ENCODE measurements around the gene C17orf67. TPM values are rescaled to one million over a fixed set of nuclear protein-coding genes. Genes with fewer than 3 reads are reported as not detected.

The C17orf67 gene
- total and polyA plus RNA-seq, 2 of the 8 experiments (the other 6 are each of a cell fraction or from before 2014, with no cell fraction given), result 0.67 to 2.2 TPM

DNA sequence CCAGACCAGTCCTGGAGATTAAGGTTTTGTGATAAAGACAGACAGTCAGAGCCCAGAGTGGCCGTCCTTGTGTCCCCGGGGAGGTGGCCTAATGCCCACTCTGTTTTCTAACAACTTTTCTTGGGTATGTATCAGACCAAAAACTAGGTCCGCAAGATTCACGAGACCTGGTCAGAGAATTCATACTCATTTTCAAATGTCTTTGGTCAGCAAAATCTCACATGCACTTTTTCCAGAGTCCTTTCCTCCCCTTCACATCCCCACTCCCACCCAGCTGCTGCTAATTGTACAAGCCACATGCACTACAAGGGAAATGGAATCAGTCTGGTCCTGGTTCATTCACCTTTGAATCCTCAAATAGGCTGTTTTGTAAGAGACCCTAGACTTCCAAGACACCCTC, 61.7 kb downstream of the C17orf67 start:
- no peak for FAIRE-seq
- H3K4me3 ChIP-seq (ENCODE audit: extremely low read depth in 1 of 4, insufficient read depth in 2 of 4, low read depth in 3 of 4, low read length in 4 of 4), result no peak overlapping the region
- CTCF ChIA-PET (ENCODE audit: partially characterized antibody), result interaction anchor here (1.1 to 4.5 kb wide), 4 partner anchors 10 to 56 kb away, joined by 3 to 27 read pairs (median 3); no protein-coding TSS in a partner anchor
- TF ChIP-seq, protein P1, sequence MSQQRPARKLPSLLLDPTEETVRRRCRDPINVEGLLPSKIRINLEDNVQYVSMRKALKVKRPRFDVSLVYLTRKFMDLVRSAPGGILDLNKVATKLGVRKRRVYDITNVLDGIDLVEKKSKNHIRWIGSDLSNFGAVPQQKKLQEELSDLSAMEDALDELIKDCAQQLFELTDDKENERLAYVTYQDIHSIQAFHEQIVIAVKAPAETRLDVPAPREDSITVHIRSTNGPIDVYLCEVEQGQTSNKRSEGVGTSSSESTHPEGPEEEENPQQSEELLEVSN (IDR thresholded peaks at IDR 0.05), result no peak
- TF ChIP-seq RAD21 (IDR thresholded peaks at IDR 0.05 in 1 of 2, conservative IDR thresholded peaks at IDR 0.05 in 1 of 2; ENCODE audit: low read depth in 2 of 2, low read length in 2 of 2), result no peak
- no peak for TF ChIP-seq TCF12 (IDR thresholded peaks at IDR 0.05; ENCODE audit: low read depth, low read length)
- no peak for TF ChIP-seq CBX5 (IDR thresholded peaks at IDR 0.05; ENCODE audit: low read depth, low read length)
- no peak for TF ChIP-seq SIN3A (conservative IDR thresholded peaks at IDR 0.05 in 1 of 2, IDR thresholded peaks at IDR 0.05 in 1 of 2; ENCODE audit: low read depth in 1 of 2, low read length in 2 of 2)
- TF ChIP-seq, protein P2, sequence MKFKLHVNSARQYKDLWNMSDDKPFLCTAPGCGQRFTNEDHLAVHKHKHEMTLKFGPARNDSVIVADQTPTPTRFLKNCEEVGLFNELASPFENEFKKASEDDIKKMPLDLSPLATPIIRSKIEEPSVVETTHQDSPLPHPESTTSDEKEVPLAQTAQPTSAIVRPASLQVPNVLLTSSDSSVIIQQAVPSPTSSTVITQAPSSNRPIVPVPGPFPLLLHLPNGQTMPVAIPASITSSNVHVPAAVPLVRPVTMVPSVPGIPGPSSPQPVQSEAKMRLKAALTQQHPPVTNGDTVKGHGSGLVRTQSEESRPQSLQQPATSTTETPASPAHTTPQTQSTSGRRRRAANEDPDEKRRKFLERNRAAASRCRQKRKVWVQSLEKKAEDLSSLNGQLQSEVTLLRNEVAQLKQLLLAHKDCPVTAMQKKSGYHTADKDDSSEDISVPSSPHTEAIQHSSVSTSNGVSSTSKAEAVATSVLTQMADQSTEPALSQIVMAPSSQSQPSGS (IDR thresholded peaks at IDR 0.05; ENCODE audit: low read length), result no peak
- no peak for TF ChIP-seq SIRT6 (IDR thresholded peaks at IDR 0.05; ENCODE audit: low read length)
- TF ChIP-seq, protein P3, sequence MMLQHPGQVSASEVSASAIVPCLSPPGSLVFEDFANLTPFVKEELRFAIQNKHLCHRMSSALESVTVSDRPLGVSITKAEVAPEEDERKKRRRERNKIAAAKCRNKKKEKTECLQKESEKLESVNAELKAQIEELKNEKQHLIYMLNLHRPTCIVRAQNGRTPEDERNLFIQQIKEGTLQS (IDR thresholded peaks at IDR 0.05; ENCODE audit: insufficient read depth, low read depth, low read length), result no peak

More for the DNA sequence above, 61.7 kb downstream of the C17orf67 start:
- no peak overlapping the region for H4K5ac ChIP-seq (ENCODE audit: insufficient read length, low read depth, low read length)
- DNase-seq (ENCODE audit: low read depth in 1 of 2, low spot score in 2 of 2), result no peak
- no peak overlapping the region for H3K23ac ChIP-seq (ENCODE audit: insufficient read length)
- H3K18ac ChIP-seq (ENCODE audit: extremely low read depth, low read length), result no peak overlapping the region
- no peak overlapping the region for H3K14ac ChIP-seq (ENCODE audit: insufficient read length)
- no peak overlapping the region for H2BK5ac ChIP-seq (ENCODE audit: low read depth, low read length)
- 85% methylated on average over 4 of the region's 4 CpGs; no CpG with 5 or more reads in 1 of the 2 experiments for WGBS, 2 experiments (ENCODE audit: extremely low coverage in 1 of 2, insufficient coverage in 1 of 2, insufficient read length in 1 of 2, insufficient replicate concordance in 2 of 2, low coverage in 1 of 2, low lambda C conversion rate in 2 of 2, missing lambda C conversion rate in 1 of 2)
- peaks cover 5% of the 10 kb centered on the region; the same call in 1 of the 2 replicates for H3K23me2 ChIP-seq (ENCODE audit: low read depth, low read length)
- no peak overlapping the region for H3K4me2 ChIP-seq (ENCODE audit: insufficient read depth in 1 of 2, low read depth in 2 of 2, low read length in 2 of 2)
- H2BK12ac ChIP-seq (ENCODE audit: low read depth, low read length), result no peak overlapping the region
- no peak overlapping the region for H4K91ac ChIP-seq (replicated peaks; ENCODE audit: insufficient read length, low read length)
- H3K56ac ChIP-seq (replicated peaks; ENCODE audit: insufficient read length, low read depth, low read length), result no peak overlapping the region
- no peak overlapping the region for H2AFZ ChIP-seq (ENCODE audit: low read length)
- H2BK120ac ChIP-seq (replicated peaks; ENCODE audit: low read depth, low read length), result no peak overlapping the region
- no peak overlapping the region for H3K9ac ChIP-seq (replicated peaks in 1 of 4; ENCODE audit: extremely low read depth in 1 of 4, low read depth in 3 of 4, low read length in 3 of 4)
- POLR2A ChIA-PET (ENCODE audit: partially characterized antibody), result no interaction called here
- no peaks in the 10 kb centered on the region for H3K36me3 ChIP-seq (ENCODE audit: control insufficient read depth in 2 of 4, insufficient read depth in 4 of 4, low read length in 3 of 4)
- no peaks in the 10 kb centered on the region for H3K79me2 ChIP-seq (ENCODE audit: control insufficient read depth in 1 of 2, insufficient read depth in 2 of 2, low read length in 2 of 2)
- H2BK15ac ChIP-seq (ENCODE audit: low read length), result no peak overlapping the region
- no peak overlapping the region for H3K4ac ChIP-seq (replicated peaks; ENCODE audit: insufficient read length, low read depth, low read length)
- H3K4me1 ChIP-seq (replicated peaks in 1 of 4; ENCODE audit: control insufficient read depth in 3 of 4, insufficient read depth in 4 of 4, low read length in 3 of 4), result no peaks in the 10 kb centered on the region
- no peak overlapping the region for H4K8ac ChIP-seq (ENCODE audit: extremely low read depth, insufficient read depth, low read length)
- no peak overlapping the region for H2AK5ac ChIP-seq (ENCODE audit: low read depth, low read length)
- no peak overlapping the region for H2BK20ac ChIP-seq (ENCODE audit: low read length)
- no peaks in the 10 kb centered on the region for H3K9me3 ChIP-seq (ENCODE audit: insufficient read depth in 2 of 2, low read depth in 1 of 2, low read length in 1 of 2)
- no peaks in the 10 kb centered on the region for H4K20me1 ChIP-seq (replicated peaks in 1 of 2; ENCODE audit: control insufficient read depth in 1 of 2, insufficient read depth in 2 of 2, low read length in 2 of 2)
- no peak overlapping the region for H3K27ac ChIP-seq (ENCODE audit: low read depth, low read length)
- H3K79me1 ChIP-seq (ENCODE audit: low read depth, low read length), result no peaks in the 10 kb centered on the region
- no peaks in the 10 kb centered on the region for H3K27me3 ChIP-seq (replicated peaks in 1 of 4; ENCODE audit: control insufficient read depth in 3 of 4, extremely low read depth in 1 of 4, insufficient read depth in 3 of 4, low read length in 3 of 4)

Data from H1 (cell line).